GM19193 (cell line): Measurements from ENCODE around the gene TRIM34.

Experiments
- POLR2A ChIP-seq: IDR thresholded peaks from 4 replicates; pipeline ENCODE4 v1.6.1; 2011; ENCODE audit not compliant: insufficient read depth, insufficient read length; ENCODE audit errors: extremely low read depth

Gene TRIM34, protein sequence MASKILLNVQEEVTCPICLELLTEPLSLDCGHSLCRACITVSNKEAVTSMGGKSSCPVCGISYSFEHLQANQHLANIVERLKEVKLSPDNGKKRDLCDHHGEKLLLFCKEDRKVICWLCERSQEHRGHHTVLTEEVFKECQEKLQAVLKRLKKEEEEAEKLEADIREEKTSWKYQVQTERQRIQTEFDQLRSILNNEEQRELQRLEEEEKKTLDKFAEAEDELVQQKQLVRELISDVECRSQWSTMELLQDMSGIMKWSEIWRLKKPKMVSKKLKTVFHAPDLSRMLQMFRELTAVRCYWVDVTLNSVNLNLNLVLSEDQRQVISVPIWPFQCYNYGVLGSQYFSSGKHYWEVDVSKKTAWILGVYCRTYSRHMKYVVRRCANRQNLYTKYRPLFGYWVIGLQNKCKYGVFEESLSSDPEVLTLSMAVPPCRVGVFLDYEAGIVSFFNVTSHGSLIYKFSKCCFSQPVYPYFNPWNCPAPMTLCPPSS

DNA sequence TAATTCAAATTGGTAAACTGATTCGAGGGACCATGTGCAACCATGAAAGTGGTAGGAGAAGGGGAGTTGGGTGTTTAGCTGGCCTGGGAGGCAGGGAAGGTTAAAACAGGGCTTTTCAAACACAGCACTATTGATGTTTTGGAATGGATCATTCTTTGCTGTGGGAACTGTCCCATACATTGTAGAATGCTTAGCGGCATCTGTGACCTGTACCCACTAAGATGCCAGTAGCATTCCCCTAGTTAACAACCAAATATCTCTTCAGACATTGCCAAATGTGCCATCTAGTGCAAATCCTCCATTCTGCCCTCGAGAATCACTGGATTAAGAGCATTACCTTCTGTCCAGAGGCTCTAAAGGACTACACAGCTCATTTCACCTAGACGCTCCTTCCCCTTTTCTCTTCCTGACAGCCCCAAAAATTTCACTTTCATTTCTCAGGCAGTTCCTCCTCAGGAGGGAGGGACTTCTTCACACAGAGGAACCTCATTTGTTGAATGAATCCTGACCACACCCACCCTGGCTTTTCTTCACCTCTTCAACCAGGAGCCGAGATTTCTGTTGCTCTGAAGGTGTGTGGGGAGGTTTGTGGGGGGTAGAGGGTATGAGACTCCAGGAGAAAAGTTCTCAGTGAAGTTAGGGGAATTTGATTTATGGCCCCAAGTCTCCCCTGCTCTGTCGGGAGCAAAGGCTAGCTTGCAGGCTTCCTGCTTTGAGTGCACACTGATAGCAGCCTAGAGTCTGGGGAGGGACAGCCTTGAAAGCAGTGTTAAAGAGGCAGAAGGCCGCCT is at the start of gene TRIM34:
TSS of gene TRIM34 (plus strand) at position 513 of the 791 bp plus-strand sequence. CDS start 7,331 bp downstream, outside the sequence.
- TF ChIP-seq POLR2A = peak; percentile 67

DNA sequence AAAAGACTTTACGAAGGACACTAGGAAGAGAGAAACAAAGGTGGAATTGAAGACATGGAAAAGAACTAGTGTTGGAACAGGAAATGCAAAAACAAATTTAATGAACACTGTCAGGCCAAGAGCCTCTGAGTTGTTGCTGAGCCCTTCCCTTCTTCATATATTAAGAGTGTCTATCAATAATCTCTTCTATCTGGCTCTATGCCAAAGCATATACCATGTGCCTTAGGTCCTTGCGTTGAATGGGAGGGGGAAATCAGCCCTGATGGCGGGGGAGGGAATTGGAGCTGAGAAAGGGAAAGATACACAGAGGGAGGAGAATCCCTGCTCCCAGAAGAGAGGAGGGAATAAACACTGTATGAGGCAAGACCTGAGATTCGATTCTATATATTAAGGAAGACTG is 49.6 kb upstream of the TRIM34 start:
- TF ChIP-seq POLR2A = no peak

DNA sequence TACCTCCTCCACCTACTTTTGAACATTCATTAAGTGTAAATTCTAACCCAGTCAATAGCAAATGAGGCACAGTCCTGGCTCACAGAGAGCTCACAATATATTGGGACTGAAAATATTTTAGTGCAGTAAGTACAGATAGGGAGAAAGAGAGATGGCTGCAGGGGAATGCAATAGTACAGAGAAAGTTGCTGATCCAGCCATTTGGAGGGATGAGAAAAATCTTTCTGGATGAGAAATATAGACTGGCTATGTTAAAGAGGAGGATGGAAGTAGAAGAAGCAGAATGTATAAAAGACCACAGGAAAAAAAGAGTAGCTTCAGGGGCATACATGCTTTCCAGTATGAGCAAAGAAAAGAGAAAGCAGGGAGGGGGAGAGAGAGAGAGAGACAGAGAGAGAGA is 47.7 kb upstream of the TRIM34 start:
- TF ChIP-seq POLR2A = no peak

DNA sequence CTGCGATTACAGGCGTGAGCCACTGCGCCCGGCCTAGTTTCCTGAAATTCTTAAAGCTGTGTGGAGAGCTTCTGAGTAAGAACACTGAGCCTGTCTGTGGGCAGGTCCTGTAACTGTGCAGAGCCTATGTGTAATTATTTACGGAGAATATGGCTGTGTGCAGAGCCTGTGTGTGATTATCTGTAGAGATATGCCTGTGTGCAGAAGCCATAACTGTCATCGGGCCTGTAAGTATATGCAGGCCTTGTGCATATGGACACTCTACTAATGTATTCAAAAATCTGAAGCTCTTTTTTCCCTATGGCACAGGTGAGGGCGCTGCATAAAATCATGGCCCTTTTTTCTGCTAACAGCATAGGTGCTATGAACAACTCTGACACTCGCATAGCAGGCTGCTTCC is 44.2 kb upstream of the TRIM34 start, which contains the start of gene OR52B6:
TSS of gene OR52B6 (plus strand) at position 301 of the 400 bp plus-strand sequence. CDS start at position 301, 0 bp downstream.
- no peak for TF ChIP-seq POLR2A

DNA sequence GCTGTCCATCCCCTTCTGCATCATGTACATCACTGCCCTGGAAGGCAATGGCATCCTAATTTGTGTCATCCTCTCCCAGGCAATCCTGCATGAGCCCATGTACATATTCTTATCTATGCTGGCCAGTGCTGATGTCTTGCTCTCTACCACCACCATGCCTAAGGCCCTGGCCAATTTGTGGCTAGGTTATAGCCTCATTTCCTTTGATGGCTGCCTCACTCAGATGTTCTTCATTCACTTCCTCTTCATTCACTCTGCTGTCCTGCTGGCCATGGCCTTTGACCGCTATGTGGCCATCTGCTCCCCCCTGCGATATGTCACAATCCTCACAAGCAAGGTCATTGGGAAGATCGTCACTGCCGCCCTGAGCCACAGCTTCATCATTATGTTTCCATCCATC is 43.8 kb upstream of the TRIM34 start:
- no peak for TF ChIP-seq POLR2A

DNA sequence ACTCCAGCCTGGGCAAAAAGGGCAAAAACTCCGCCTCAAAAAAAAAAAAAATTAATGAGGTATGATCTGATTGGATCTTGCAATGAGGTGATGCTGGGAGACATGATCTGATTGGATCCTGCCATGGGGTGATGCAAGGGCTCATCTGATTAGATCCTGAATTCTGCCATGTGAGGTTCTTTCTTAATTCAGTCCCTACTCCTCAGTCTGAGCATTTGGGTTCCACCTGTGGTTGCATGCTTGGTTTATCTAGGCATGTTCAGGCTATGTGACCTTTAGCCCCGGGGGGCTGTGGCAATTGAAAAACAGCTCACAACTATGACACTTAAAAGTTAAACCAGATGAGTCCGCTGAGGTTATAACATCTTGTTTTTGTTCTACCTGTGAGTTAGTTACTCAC is 33.2 kb upstream of the TRIM34 start:
- TF ChIP-seq POLR2A = no peak

DNA sequence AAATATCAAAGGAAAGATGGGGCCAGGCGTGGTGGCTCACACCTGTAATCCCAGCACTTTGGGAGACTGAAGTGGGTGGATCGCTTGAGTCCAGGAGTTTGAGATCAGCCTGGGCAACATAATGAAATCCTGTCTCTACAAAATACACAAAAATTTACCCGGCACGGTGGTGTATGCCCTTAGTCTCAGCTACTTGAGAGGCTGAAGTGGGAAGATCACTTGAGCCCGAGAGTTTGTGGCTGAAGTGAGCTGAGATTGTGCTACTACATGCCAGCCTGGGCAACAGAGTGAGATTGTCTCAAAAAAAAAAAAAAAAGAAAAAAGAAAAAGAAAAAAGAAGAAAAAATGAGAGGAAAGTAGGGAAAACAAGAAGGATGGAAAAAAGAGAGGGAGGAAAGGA is 32.2 kb upstream of the TRIM34 start:
- TF ChIP-seq POLR2A = no peak

DNA sequence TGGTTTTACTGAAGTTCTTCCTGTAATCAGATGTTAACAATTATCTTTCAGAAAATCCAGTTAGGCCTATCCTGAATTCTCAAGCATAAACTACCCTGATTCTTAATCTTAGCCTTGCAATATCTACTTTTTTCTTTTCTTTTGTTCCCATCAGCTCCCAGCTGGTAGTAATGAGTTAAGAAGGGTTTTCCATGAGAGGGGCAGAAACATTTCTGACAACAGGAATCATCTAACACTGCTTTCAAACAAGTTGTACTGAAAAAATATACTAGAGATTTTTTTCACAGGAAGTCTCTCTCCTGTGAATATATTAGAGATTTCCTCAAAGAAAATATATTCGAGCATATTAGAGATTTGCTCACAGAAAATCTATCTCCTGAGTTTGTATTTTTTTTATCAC is 31.7 kb upstream of the TRIM34 start:
- no peak for TF ChIP-seq POLR2A

DNA sequence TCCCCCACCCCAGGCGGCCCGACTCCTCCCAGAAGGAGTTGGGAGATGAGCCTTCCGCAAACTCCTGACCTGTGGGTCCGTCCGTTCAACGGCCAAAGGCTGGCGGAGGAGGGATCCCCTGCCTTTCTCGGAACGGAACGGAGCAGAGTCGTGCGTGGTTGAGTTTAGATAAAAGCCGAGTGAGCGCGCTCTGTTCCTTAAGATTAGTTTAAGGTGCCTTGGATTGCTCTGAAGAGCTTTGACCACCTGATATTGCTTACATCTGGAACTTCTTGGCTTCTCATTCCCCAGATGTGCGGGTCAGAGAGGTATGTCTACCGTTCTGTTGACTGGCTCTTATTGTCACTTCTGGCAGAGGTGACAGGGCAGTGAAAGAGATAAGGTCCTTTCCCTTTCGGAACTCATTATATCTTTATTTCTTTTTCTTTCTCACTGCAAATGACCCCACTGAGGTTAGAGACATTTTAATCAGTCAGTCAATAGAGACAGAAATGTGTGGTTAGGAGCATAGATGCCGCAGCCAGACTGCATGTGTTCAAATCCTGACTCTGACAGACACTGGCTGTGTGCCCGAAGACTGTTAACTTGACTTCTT is 28.1 kb upstream of the TRIM34 start, which contains the start of gene TRIM6:
TSS of gene TRIM6 (plus strand) at position 31 of the 595 bp plus-strand sequence. CDS start at position 292, 261 bp downstream.
- TF ChIP-seq POLR2A = no peak

DNA sequence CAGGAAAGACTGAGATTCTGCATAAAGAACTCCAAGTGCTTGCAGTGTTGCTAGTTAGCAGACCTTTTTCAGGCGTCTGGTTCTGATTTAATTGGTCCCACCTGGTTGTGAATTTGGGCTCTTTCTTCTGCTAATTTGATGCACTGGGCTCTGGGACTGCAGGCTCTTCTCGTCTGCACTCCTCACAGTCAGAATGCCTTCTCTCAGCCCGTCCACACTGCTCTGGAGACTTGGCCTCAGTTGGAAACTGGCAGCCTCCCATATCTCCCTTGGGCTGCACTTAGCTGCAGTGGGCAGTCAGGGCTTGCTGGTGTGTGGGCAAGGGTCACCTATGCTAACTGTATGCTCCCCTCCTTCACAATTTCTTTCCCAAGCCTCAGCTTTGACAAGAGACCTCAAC is 26.8 kb upstream of the TRIM34 start:
- no peak for TF ChIP-seq POLR2A

DNA sequence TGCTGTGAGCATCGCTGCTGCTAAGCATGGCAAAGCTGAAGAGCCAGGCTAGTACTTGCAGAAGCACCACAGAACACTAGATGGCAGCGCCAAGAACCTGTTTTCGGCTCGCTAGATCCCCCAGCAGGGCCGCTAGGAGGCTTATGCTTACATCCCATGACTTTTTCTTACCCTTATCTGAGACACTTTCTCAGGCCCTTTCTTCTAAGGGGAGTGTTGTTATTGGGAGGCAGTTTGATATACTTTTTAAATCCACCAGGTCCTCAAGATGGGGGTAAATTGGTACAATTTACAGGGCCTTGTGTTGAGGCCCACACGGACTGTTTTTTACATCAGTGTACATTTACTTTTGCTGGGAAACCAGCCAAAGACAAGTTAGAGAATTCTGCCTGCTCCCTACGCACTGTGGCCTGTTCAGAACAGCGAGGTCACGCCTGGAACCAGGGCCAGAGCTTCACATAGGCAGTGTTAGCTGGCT is 24.4 kb upstream of the TRIM34 start:
- no peak for TF ChIP-seq POLR2A

DNA sequence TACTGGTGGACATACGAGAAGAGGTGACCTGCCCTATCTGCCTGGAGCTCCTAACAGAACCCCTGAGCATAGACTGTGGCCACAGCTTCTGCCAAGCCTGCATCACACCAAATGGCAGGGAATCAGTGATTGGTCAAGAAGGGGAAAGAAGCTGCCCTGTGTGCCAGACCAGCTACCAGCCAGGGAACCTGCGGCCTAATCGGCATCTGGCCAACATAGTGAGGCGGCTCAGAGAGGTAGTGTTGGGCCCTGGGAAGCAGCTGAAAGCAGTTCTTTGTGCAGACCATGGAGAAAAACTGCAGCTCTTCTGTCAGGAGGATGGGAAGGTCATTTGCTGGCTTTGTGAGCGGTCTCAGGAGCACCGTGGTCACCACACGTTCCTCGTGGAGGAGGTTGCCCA is 21.5 kb upstream of the TRIM34 start:
- TF ChIP-seq POLR2A = no peak

DNA sequence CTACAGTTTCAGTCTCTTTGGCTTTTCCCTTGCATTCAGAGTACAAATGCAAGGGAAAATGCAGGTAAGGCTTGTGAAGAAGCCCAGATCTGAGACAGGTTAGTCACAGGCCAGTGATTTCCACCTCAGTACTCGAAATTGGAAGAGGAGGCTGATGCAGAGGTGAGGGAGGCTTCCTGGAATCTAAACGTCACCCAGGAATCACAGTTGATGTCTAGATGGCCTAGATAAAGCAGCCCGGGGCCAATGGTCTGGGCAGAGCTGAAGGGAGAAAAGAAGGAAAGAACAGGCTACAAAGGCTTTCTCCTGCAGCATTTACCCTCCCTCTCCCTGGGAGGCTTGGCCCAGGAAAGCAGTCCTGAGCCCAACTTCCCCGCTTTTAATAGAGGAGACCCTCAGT is 19.9 kb upstream of the TRIM34 start:
- TF ChIP-seq POLR2A = no peak

DNA sequence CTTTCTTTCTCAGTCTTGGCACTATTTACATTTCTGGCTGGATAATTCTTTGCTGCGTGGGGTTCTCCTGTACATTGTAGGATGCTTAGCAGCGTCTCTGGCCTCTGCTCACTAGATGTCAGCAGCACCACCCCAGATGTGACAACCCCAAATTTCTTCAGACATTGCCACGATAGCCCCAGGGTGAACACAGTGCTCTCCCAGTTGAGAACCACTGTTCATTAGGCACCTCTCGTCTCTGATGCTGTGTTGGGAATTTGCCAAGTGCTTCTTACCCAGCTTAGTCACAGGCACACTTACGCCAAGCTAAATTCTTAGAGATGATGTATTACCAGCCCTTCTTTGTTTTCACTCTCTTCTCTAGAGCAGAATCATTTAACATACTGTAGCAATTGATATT is 19.0 kb upstream of the TRIM34 start:
- TF ChIP-seq POLR2A = no peak

DNA sequence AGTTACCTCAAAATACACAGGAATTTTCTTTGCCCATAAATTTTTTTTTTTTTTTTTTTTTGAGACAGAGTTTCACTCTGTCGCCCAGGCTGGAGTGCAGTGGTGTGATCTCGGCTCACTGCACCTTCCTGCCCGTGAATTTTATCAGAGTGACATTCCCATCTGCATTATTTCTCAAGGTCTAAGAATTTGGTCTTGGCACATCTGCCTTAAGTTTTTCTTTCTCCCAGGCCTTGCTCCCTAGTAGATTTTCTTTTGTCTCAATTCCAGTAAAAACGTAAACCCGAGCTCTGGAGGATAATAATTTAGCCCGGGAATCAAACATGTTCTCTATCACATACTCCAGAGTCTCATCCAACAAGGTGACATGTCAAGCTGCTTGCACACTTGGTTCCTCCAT is 16.0 kb upstream of the TRIM34 start:
- TF ChIP-seq POLR2A = no peak
